Liver (tissue), 3 donors: Measurements from ENCODE around the gene PEX11B.

Experiments used
- GABPA ChIP-seq, 2 donors: IDR thresholded peaks in 1 of 2; conservative IDR thresholded peaks in 1 of 2; 2 replicates each; pipeline ENCODE4 v1.6.1; 2016; ENCODE audit warnings: antibody characterized with exemption in 2 of 2, mild to moderate bottlenecking in 1 of 2, moderate library complexity in 1 of 2
- HNF4G ChIP-seq: IDR thresholded peaks from 2 replicates; pipeline ENCODE4 v1.6.1; 2016; ENCODE audit warnings: antibody characterized with exemption
- SP1 ChIP-seq: IDR thresholded peaks from 2 replicates; pipeline ENCODE4 v1.6.1; 2018; ENCODE audit warnings: antibody characterized with exemption, mild to moderate bottlenecking
- TAF1 ChIP-seq: conservative IDR thresholded peaks from 2 replicates; pipeline ENCODE4 v1.6.1; 2016; ENCODE audit warnings: antibody characterized with exemption, mild to moderate bottlenecking
- TF ChIP-seq, protein P1 (sequence below): IDR thresholded peaks from 2 replicates; pipeline ENCODE4 v1.6.1; 2016; ENCODE audit warnings: antibody characterized with exemption
- TF ChIP-seq, protein P2 (sequence below): fragments of 150-350 bp; IDR thresholded peaks from 2 replicates; pipeline ENCODE4 v1.5.1; 2017; ENCODE audit warnings: improper control_type of control experiment, low read depth, low read length; ENCODE audit not compliant: missing input control
- donor health status: healthy.
- donor health status: healthy.

DNA sequence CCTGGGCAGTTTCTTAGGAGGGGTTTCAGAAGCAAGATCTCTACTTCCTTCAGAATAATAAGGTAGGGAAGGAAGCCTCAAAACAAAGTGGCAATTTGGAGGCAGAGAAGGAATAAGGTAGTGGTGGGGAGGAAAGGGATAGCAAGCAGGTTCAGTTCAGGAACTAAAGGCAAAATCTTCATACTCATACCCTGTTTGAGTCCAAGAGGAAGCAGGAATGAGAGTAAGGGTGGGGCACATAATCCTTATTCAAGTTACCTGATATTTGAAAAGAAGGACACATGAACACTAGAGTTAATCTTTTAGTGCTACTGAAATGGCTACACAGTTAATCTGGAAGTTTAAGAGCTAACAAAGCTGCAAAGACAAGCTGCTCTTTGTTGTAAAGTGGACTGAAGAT, 17.2 kb upstream of the PEX11B start:
- TF ChIP-seq GABPA (IDR thresholded peaks at IDR 0.05 in 1 of 2, conservative IDR thresholded peaks at IDR 0.05 in 1 of 2) (no peak), HNF4G (no peak), TAF1 (no peak), SP1 (no peak)
- TF ChIP-seq, protein P1, sequence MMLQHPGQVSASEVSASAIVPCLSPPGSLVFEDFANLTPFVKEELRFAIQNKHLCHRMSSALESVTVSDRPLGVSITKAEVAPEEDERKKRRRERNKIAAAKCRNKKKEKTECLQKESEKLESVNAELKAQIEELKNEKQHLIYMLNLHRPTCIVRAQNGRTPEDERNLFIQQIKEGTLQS = no peak
- TF ChIP-seq, protein P2, sequence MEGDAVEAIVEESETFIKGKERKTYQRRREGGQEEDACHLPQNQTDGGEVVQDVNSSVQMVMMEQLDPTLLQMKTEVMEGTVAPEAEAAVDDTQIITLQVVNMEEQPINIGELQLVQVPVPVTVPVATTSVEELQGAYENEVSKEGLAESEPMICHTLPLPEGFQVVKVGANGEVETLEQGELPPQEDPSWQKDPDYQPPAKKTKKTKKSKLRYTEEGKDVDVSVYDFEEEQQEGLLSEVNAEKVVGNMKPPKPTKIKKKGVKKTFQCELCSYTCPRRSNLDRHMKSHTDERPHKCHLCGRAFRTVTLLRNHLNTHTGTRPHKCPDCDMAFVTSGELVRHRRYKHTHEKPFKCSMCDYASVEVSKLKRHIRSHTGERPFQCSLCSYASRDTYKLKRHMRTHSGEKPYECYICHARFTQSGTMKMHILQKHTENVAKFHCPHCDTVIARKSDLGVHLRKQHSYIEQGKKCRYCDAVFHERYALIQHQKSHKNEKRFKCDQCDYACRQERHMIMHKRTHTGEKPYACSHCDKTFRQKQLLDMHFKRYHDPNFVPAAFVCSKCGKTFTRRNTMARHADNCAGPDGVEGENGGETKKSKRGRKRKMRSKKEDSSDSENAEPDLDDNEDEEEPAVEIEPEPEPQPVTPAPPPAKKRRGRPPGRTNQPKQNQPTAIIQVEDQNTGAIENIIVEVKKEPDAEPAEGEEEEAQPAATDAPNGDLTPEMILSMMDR = no peak
